ENCODE results near the gene BCAS3. TPM values are rescaled to one million over a fixed set of nuclear protein-coding genes. Genes with fewer than 3 reads are reported as not detected.

BCAS3 gene
- total and polyA plus RNA-seq, 4 donors = 5.8 to 24.6 (median 10.1) TPM

GRCh38 chr17:61368832-61369450 is 691.3 kb downstream of the BCAS3 start:
- H3K36me3 ChIP-seq (ENCODE audit: control insufficient read depth in 4 of 4, insufficient read depth in 3 of 4, low read depth in 1 of 4, low read length in 3 of 4) = no peaks in the 10 kb centered on the region
- TF ChIP-seq ZBTB33 (IDR thresholded peaks at IDR 0.05) (no peak), TAF1 (conservative IDR thresholded peaks at IDR 0.05) (no peak), SP1 (IDR thresholded peaks at IDR 0.05) (no peak), JUND (IDR thresholded peaks at IDR 0.05) (no peak), EGR1 (IDR thresholded peaks at IDR 0.05; ENCODE audit: low read depth in 2 of 2) (no peak), NR2F2 (IDR thresholded peaks at IDR 0.05) (no peak), FOXA2 (IDR thresholded peaks at IDR 0.05) (no peak), HNF4A (conservative IDR thresholded peaks at IDR 0.05) (no peak), FOXA1 (IDR thresholded peaks at IDR 0.05) (no peak), REST (IDR thresholded peaks at IDR 0.05) (no peak)
- DNase-seq (ENCODE audit: low spot score) = no peak

GRCh38 chr17:61369751-61370150 is 692.1 kb downstream of the BCAS3 start:
- TF ChIP-seq REST (IDR thresholded peaks at IDR 0.05) = no peak
- TF ChIP-seq JUND (IDR thresholded peaks at IDR 0.05) = no peak
- TF ChIP-seq CTCF (IDR thresholded peaks at IDR 0.05; ENCODE audit: low read depth, low read length, missing input control) = no peak
- TF ChIP-seq TAF1 (conservative IDR thresholded peaks at IDR 0.05) = no peak
- no peak for TF ChIP-seq MAX (IDR thresholded peaks at IDR 0.05)
- no peak for TF ChIP-seq ATF3 (IDR thresholded peaks at IDR 0.05)
- no peak for TF ChIP-seq RAD21 (IDR thresholded peaks at IDR 0.05)
- no peak for TF ChIP-seq ZBTB33 (IDR thresholded peaks at IDR 0.05)
- H3K9me3 ChIP-seq (ENCODE audit: control insufficient read depth in 4 of 4, low read length in 3 of 4) = no peaks in the 10 kb centered on the region
- no peaks in the 10 kb centered on the region for H3K27me3 ChIP-seq (ENCODE audit: control insufficient read depth in 4 of 4, insufficient read depth in 4 of 4, low read length in 3 of 4)
- H3K9ac ChIP-seq (ENCODE audit: low read depth in 1 of 2, low read length in 2 of 2) = no peak overlapping the region
- no peak overlapping the region for H3K4me3 ChIP-seq (ENCODE audit: low read depth in 1 of 3, low read length in 3 of 3)
- no peak overlapping the region for H3K27ac ChIP-seq (ENCODE audit: low read depth in 1 of 2, low read length in 2 of 2)
- H3K4me1 ChIP-seq (ENCODE audit: control insufficient read depth in 4 of 4, insufficient read depth in 4 of 4, low read length in 3 of 4) = no peaks in the 10 kb centered on the region
- no peak for DNase-seq (ENCODE audit: low spot score)
- no peaks in the 10 kb centered on the region for H3K36me3 ChIP-seq (ENCODE audit: control insufficient read depth in 4 of 4, insufficient read depth in 3 of 4, low read depth in 1 of 4, low read length in 3 of 4)
- WGBS = 97% methylated on average over 10 of the region's 10 CpGs

More at GRCh38 chr17:61368832-61369450, 691.3 kb downstream of the BCAS3 start:
- WGBS = 98% methylated on average over 7 of the region's 7 CpGs
- Histone ChIP-seq H3K27ac (ENCODE audit: low read depth in 1 of 2, low read length in 2 of 2) (no peak overlapping the region), H3K9me3 (ENCODE audit: control insufficient read depth in 4 of 4, low read length in 3 of 4) (no peaks in the 10 kb centered on the region), H3K27me3 (ENCODE audit: control insufficient read depth in 4 of 4, insufficient read depth in 4 of 4, low read length in 3 of 4) (no peaks in the 10 kb centered on the region), H3K4me1 (ENCODE audit: control insufficient read depth in 4 of 4, insufficient read depth in 4 of 4, low read length in 3 of 4) (no peaks in the 10 kb centered on the region), H3K4me3 (ENCODE audit: low read depth in 1 of 3, low read length in 3 of 3) (no peak overlapping the region), H3K9ac (ENCODE audit: low read depth in 1 of 2, low read length in 2 of 2) (no peak overlapping the region)
